HG03135 (cell line): ENCODE data around the gene PRDX6.
"Not testable (repeated sequence)": the region's sequence is repeated elsewhere in the genome, so short reads cannot be mapped to it uniquely, and the experiment has no call there.

Experiments used
- ATAC-seq: cut with Tn5 transposase; IDR thresholded peaks from one replicate; pipeline ENCODE4 v1.9.1; 2021; ENCODE audit warnings: mild to moderate bottlenecking, moderate library complexity; ENCODE audit not compliant: unreplicated experiment

The PRDX6 gene

GRCh38 chr1:173495609-173496267 lies 18.6 kb downstream of the PRDX6 start:
- ATAC-seq, result no peak

- no peak for ATAC-seq
Observed at GRCh38 chr1:173496757-173497320, 19.7 kb downstream of the PRDX6 start.

DNA sequence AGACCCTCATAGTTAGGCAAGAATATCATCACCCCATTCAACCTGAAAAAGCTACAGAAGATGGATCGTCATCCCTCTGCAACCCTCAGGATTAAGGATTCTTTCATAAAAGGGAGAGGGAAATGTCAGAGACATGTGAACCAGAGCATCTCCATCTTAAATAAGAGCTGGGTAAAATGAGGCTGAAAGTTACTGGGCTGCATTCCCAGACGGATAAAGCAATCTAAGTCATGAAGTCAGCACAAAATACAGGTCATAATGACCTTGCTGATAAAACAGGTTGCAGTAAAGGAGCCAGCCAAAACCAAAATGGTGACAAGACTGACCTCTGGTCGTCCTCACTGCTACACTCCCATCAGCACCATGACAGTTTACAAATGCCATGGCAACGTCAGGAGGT lies 22.6 kb downstream of the PRDX6 start:
- no peak for ATAC-seq

- ATAC-seq, result no peak
Observed at GRCh38 chr1:173502104-173502503, 25.0 kb downstream of the PRDX6 start.

DNA sequence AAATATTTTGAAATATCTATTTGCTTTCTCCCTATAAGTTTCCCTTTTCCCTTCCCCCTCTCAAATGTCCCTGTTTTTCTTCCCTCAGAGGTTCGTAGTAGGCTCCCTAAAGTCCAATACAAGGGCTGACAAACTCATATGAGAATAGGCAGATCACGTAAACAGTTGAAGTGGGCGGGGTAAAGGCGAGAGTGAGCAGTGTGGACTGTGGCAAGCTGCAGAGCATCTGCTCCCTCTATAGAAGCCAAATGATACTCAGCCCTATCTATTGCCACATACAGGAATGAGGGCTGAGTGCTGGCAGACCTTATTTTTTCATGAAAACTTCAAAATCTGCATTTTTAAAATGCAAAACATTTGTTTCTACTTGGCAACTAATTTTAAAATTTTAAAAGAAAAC lies 26.3 kb downstream of the PRDX6 start:
- no peak for ATAC-seq

GRCh38 chr1:173504268-173504667 lies 27.1 kb downstream of the PRDX6 start:
- ATAC-seq, result no peak

- ATAC-seq, result no peak
Observed at GRCh38 chr1:173505391-173505790, 28.3 kb downstream of the PRDX6 start.

DNA sequence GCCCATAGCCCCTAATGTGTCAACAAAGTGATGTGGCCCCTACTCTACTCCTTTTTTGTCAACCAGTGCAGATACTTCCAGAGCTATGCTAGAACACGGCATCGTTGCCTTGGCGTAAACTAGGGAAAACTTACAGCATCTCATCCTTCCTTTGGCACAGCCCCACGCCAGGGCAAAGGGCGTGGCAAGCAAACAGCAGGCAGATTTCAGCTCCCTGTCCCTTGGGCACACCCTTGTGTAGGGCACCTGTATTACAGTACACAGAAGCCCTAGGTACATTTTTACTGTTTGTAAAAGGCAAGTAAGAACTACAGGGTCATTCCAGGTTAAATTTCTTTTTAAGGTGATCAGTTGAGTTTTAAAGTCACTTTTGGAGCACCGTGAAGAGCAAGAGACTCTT lies 29.3 kb downstream of the PRDX6 start:
- no peak for ATAC-seq

- ATAC-seq, result no peak
Observed at GRCh38 chr1:173507205-173507846, 30.2 kb downstream of the PRDX6 start.

- ATAC-seq, result no peak
Observed at GRCh38 chr1:173507847-173508209, 30.7 kb downstream of the PRDX6 start.

DNA sequence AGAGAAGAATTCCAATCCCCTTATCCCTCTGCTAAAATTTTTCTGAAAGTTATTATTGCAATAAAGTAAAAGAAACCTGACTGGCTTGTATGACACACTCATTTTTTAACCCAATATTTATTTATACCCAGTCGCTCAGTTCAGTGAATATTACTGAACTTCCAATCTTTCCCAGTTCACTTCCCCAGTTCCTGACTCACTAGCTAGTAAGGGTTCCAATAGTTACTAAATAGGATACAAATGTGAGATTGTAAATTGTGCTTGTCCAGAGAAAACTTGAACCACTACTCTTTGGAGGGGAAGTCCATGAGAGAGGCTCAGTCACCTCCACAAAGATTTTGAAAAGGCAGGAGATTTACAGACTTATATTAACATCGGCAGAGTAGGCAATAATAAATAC lies 31.4 kb downstream of the PRDX6 start:
- no peak for ATAC-seq

DNA sequence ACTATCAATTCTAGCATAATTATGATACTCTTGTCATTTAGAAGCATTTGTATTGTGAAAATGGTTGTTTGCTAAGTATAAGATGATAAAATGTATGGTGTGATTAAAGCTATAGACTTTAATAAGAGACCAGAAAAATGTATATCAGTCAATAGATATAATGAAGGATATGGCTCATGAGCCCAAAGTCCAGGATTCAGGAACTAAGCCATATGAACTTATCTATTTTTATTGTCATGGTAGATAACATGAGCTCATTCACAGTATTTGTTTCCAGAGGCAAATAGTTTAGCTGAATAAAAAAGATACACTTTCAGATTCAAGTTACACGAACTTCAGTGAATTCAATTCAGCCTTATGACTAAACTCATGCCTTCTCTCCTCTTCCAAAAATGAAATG lies 32.7 kb downstream of the PRDX6 start:
- no peak for ATAC-seq

DNA sequence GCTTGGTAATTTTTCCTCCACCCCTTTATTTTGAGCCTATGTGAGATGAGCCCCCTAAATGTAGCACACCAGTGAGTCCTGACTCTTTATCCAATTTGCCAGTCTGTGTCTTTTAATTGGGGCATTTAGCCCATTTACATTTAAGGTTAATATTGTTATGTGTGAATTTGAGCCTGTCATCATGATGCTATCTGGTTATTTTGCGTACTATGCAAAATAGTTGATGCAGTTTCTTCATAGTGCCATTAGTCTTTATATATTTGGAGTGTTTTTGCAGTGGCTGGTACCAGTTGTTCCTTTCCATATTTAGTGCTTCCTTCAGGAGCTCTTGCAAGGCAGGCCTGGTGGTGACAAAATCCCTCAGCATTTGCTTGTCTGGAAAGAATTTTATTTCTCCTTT lies 37.4 kb downstream of the PRDX6 start:
- not testable (repeated sequence) for ATAC-seq

GRCh38 chr1:173520799-173521198 lies 43.7 kb downstream of the PRDX6 start:
- ATAC-seq, result no peak

DNA sequence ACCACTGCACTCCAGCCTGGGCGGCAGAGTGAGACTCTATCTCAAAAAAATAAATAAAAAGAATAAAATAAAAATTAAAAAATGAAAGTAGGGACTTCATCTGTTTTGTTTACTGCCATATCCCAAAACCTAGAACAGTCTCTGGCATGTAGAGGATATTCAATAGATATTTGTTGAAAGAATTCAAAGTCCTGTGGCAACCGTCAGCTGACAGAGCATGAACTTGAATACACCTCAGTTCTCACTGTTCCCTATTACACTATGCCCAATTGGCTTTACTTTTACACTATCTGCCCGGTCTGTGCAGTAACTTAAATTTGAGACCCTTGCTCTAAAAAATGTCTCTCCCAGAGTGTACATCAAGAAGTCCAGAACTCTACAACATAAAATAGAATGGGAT lies 46.2 kb downstream of the PRDX6 start:
- no peak for ATAC-seq

DNA sequence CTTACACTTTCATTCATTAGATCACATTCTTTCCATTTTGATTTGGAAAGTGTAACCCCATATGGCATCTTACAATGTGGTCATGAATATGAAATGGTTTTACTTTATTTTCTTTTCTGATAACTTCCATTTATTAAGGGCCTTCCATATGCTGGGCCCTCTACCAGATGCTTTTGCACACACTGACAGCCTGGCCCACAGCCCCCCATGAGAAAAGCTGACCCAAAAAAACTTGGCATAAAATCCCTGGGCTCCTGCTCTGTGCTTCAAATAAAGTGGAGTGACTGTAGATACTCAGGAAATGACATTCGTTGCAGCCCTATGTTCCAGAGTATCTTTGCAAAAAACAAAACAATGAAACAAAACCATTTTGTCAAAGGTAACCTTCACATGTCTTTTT lies 48.8 kb downstream of the PRDX6 start:
- no peak for ATAC-seq

- ATAC-seq, result no peak
Observed at GRCh38 chr1:173527151-173527826, 50.2 kb downstream of the PRDX6 start.

- no peak for ATAC-seq
Observed at GRCh38 chr1:173529106-173529505, 52.0 kb downstream of the PRDX6 start.

- no peak for ATAC-seq
Observed at GRCh38 chr1:173530795-173531693, 53.9 kb downstream of the PRDX6 start.

DNA sequence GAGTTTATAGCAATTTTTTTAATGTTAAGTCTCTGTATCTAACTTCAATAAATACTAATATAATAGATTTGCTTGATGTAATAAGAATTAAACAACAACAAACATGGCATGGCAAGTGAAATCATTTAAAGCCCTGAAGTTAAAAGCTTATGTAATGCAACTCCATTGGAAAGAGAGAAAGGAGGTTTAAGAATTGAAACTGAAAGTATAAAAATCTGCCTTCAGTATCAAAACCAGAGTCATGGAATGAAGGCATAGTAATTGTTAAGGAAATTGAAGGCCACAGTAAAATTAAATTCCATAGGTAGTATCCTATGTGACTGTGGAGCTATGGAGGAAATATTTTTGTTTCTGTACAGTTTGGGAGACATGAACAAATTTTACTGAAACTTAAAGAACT lies 55.1 kb downstream of the PRDX6 start:
- no peak for ATAC-seq

GRCh38 chr1:173536223-173536622 lies 59.1 kb downstream of the PRDX6 start:
- ATAC-seq, result no peak
